Neural cell (in vitro differentiated cells): Measurements from ENCODE around the gene DTNBP1.

ENCODE experiments used
- EP300 ChIP-seq: fragments of 450-650 bp; conservative IDR thresholded peaks from 2 replicates; pipeline ENCODE4 v1.6.1; 2014; ENCODE audit warnings: antibody characterized with exemption, mild to moderate bottlenecking, moderate library complexity; ENCODE audit not compliant: poor library complexity, severe bottlenecking
- EZH2 ChIP-seq: fragments of 200-600, 300-800 bp; shearing (Covaris generic), sonication (generic); IDR thresholded peaks from 2 replicates; pipeline ENCODE4 v1.6.1; 2014; ENCODE audit warnings: antibody characterized with exemption, low read length, borderline replicate concordance, mild to moderate bottlenecking; ENCODE audit not compliant: insufficient read depth, poor library complexity, severe bottlenecking
- MXI1 ChIP-seq: fragments of 450-650 bp; conservative IDR thresholded peaks from 2 replicates; pipeline ENCODE4 v1.6.1; 2014; ENCODE audit warnings: antibody characterized with exemption, mild to moderate bottlenecking; ENCODE audit not compliant: poor library complexity, severe bottlenecking
- POLR2AphosphoS5 ChIP-seq: IDR thresholded peaks from 2 replicates; pipeline ENCODE4 v1.6.1; 2012
- RAD21 ChIP-seq: fragments of 450-650 bp; conservative IDR thresholded peaks from 2 replicates; pipeline ENCODE4 v1.6.1; 2014; ENCODE audit warnings: antibody characterized with exemption, mild to moderate bottlenecking, moderate library complexity
- TAF1 ChIP-seq: IDR thresholded peaks from 2 replicates; pipeline ENCODE4 v1.6.1; 2012; ENCODE audit warnings: low read depth
- TF ChIP-seq, protein P1 (sequence below): fragments of 450-650 bp; IDR thresholded peaks from 2 replicates; pipeline ENCODE4 v1.5.1; 2014; ENCODE audit warnings: antibody characterized with exemption, mild to moderate bottlenecking, moderate library complexity; ENCODE audit not compliant: poor library complexity, severe bottlenecking
- TF ChIP-seq, protein P2 (sequence below): IDR thresholded peaks from 2 replicates; pipeline ENCODE4 v1.6.1; 2012; ENCODE audit warnings: borderline replicate concordance

GRCh38 chr6:15657290-15657689 lies 5.5 kb downstream of the DTNBP1 start:
- TF ChIP-seq, protein P1, sequence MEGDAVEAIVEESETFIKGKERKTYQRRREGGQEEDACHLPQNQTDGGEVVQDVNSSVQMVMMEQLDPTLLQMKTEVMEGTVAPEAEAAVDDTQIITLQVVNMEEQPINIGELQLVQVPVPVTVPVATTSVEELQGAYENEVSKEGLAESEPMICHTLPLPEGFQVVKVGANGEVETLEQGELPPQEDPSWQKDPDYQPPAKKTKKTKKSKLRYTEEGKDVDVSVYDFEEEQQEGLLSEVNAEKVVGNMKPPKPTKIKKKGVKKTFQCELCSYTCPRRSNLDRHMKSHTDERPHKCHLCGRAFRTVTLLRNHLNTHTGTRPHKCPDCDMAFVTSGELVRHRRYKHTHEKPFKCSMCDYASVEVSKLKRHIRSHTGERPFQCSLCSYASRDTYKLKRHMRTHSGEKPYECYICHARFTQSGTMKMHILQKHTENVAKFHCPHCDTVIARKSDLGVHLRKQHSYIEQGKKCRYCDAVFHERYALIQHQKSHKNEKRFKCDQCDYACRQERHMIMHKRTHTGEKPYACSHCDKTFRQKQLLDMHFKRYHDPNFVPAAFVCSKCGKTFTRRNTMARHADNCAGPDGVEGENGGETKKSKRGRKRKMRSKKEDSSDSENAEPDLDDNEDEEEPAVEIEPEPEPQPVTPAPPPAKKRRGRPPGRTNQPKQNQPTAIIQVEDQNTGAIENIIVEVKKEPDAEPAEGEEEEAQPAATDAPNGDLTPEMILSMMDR: no peak
- TF ChIP-seq RAD21 (no peak), EP300 (no peak), TAF1 (no peak), POLR2AphosphoS5 (no peak), EZH2 (no peak), MXI1 (no peak)
- TF ChIP-seq, protein P2, sequence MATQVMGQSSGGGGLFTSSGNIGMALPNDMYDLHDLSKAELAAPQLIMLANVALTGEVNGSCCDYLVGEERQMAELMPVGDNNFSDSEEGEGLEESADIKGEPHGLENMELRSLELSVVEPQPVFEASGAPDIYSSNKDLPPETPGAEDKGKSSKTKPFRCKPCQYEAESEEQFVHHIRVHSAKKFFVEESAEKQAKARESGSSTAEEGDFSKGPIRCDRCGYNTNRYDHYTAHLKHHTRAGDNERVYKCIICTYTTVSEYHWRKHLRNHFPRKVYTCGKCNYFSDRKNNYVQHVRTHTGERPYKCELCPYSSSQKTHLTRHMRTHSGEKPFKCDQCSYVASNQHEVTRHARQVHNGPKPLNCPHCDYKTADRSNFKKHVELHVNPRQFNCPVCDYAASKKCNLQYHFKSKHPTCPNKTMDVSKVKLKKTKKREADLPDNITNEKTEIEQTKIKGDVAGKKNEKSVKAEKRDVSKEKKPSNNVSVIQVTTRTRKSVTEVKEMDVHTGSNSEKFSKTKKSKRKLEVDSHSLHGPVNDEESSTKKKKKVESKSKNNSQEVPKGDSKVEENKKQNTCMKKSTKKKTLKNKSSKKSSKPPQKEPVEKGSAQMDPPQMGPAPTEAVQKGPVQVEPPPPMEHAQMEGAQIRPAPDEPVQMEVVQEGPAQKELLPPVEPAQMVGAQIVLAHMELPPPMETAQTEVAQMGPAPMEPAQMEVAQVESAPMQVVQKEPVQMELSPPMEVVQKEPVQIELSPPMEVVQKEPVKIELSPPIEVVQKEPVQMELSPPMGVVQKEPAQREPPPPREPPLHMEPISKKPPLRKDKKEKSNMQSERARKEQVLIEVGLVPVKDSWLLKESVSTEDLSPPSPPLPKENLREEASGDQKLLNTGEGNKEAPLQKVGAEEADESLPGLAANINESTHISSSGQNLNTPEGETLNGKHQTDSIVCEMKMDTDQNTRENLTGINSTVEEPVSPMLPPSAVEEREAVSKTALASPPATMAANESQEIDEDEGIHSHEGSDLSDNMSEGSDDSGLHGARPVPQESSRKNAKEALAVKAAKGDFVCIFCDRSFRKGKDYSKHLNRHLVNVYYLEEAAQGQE: no peak
